Keratinocyte (primary cell): ENCODE data around the gene TMEM240. TPM values are rescaled to one million over a fixed set of nuclear protein-coding genes. Genes with fewer than 3 reads are reported as not detected.
"Not testable (repeated sequence)": the region's sequence is repeated elsewhere in the genome, so short reads cannot be mapped to it uniquely, and the experiment has no call there.

Experiments used
- DNase-seq: peaks from one replicate; pipeline ENCODE4 v3.0.0-alpha.2; 2011; ENCODE audit warnings: low read depth, missing footprints, low spot score
- FAIRE-seq: peaks from 2 replicates; lab custom pipeline; 2011; peaks lifted over from hg19 to GRCh38; lab: Jason Lieb, UNC
- H2AFZ ChIP-seq: 2 replicates; pipeline ENCODE4 v1.6.0; 2012; ENCODE audit warnings: low read length, control low read depth, inconsistent platforms; ENCODE audit not compliant: control insufficient read depth
- H3K27ac ChIP-seq: 2 replicates; pipeline ENCODE4 v1.5.1; 2011; ENCODE audit warnings: low read length; ENCODE audit not compliant: control insufficient read depth, insufficient read depth
- H3K27me3 ChIP-seq: 3 replicates; pipeline ENCODE4 v1.6.0; 2011; ENCODE audit warnings: low read length; ENCODE audit not compliant: control insufficient read depth, insufficient read depth; ENCODE audit errors: extremely low read depth
- H3K36me3 ChIP-seq, 2 experiments: 2 replicates in 1 of 2; 3 replicates in 1 of 2; pipeline ENCODE4 v1.5.1; 2011; ENCODE audit warnings: low read length in 2 of 2, mild to moderate bottlenecking in 1 of 2; ENCODE audit not compliant: control insufficient read depth in 2 of 2, insufficient read depth in 2 of 2; ENCODE audit errors: extremely low read depth in 1 of 2
- H3K4me1 ChIP-seq: 3 replicates; pipeline ENCODE4 v1.5.1; 2011; ENCODE audit warnings: low read length; ENCODE audit not compliant: control insufficient read depth, insufficient read depth; ENCODE audit errors: extremely low read depth
- H3K4me2 ChIP-seq: 3 replicates; pipeline ENCODE4 v1.6.0; 2011; ENCODE audit warnings: low read depth, low read length; ENCODE audit not compliant: control insufficient read depth, insufficient read depth; ENCODE audit errors: extremely low read depth
- H3K4me3 ChIP-seq, 3 experiments: fragments of 200-600 bp in 1 of 3; sonication (generic) in 1 of 3; 2 replicates in 2 of 3; 3 replicates in 1 of 3; pipeline ENCODE4 v1.5.1; 2011 to 2016; ENCODE audit warnings: low read length in 3 of 3, mild to moderate bottlenecking in 3 of 3, control low read depth in 2 of 3, inconsistent platforms in 1 of 3, low read depth in 1 of 3, mixed read lengths in 1 of 3, mixed run types in 1 of 3, moderate library complexity in 1 of 3; ENCODE audit not compliant: control insufficient read depth in 2 of 3, insufficient read depth in 2 of 3; ENCODE audit errors: extremely low read depth in 1 of 3
- H3K79me2 ChIP-seq: 2 replicates; pipeline ENCODE4 v1.6.0; 2012; ENCODE audit warnings: low read length; ENCODE audit not compliant: control insufficient read depth, insufficient read depth
- H3K9ac ChIP-seq: 3 replicates; pipeline ENCODE4 v1.6.0; 2011; ENCODE audit warnings: low read length; ENCODE audit not compliant: control insufficient read depth, insufficient read depth; ENCODE audit errors: extremely low read depth
- H3K9me1 ChIP-seq: 3 replicates; pipeline ENCODE4 v1.6.0; 2011; ENCODE audit warnings: low read length; ENCODE audit not compliant: control insufficient read depth, insufficient read depth; ENCODE audit errors: extremely low read depth
- H3K9me3 ChIP-seq: 2 replicates; pipeline ENCODE4 v1.5.1; 2012; ENCODE audit warnings: low read depth, low read length; ENCODE audit not compliant: control insufficient read depth
- H4K20me1 ChIP-seq: 3 replicates; pipeline ENCODE4 v1.6.0; 2011; ENCODE audit warnings: low read length; ENCODE audit not compliant: control insufficient read depth, insufficient read depth; ENCODE audit errors: extremely low read depth
- CTCF ChIP-seq, 3 experiments: IDR thresholded peaks in 1 of 3; conservative IDR thresholded peaks in 1 of 3; optimal IDR thresholded peaks in 1 of 3; 2 replicates in 2 of 3; 3 replicates in 1 of 3; pipeline versions ENCODE3 to v1.5.1; 2011; ENCODE audit warnings: low read length in 3 of 3, mild to moderate bottlenecking in 3 of 3, moderate library complexity in 2 of 3, control low read depth in 1 of 3, inconsistent platforms in 1 of 3; ENCODE audit not compliant: insufficient read depth in 2 of 3; ENCODE audit errors: extremely low read depth in 1 of 3
- EZH2 ChIP-seq: IDR thresholded peaks from one replicate; pipeline ENCODE4 v1.6.1; 2012; ENCODE audit warnings: inconsistent platforms, mild to moderate bottlenecking, low read length, moderate library complexity
- dilution Hi-C: fragments of 300-500 bp; cut with MboI; formaldehyde crosslinking; loops from one replicate; pipeline ENCODE4 v1.7.0; 2020; ENCODE audit warnings: low sequenced_read_pairs; ENCODE audit not compliant: extremely low pct_ligation_motif_present
- polyA plus RNA-seq, 5 experiments: library from polyadenylated mRNA; depleted of rRNA in 3 of 5; stranded (reverse) in 3 of 5; stranded (forward) in 1 of 5; unstranded in 1 of 5; fragments of >200 nt; gene quantifications; 1 replicate in 1 of 5; 2 replicates in 3 of 5; 3 replicates in 1 of 5; pipeline versions ENCODE4 v1.2.1 to v1.2.3, GENCODE V29; 2011 to 2012; ENCODE audit warnings: missing spikeins in 2 of 5, low read depth in 1 of 5, low replicate concordance in 1 of 5

Gene TMEM240
- polyA plus RNA-seq, 1 donor (not counting 4 experiments of a cell fraction or from before 2014, with no cell fraction given) = 0.12 TPM

- Histone ChIP-seq H3K9me3 (no peaks in the 10 kb centered on the region), H3K4me1 (no peaks in the 10 kb centered on the region), H3K4me3 (no peak overlapping the region), H3K27ac (no peak overlapping the region), H3K27me3 (no peaks in the 10 kb centered on the region), H2AFZ (no peak overlapping the region), H3K79me2 (peaks cover 4% of the 10 kb centered on the region), H3K36me3 (peaks cover 31 to 50% of the 10 kb centered on the region in 2 experiments), H4K20me1 (no peaks in the 10 kb centered on the region), H3K9me1 (no peaks in the 10 kb centered on the region), H3K9ac (no peak overlapping the region), H3K4me2 (no peak overlapping the region)
- dilution Hi-C loops = no loop called here
- DNase-seq = no peak
- no peak for FAIRE-seq
- TF ChIP-seq CTCF (optimal IDR thresholded peaks at IDR 0.05 in 1 of 3, IDR thresholded peaks at IDR 0.05 in 1 of 3, conservative IDR thresholded peaks at IDR 0.05 in 1 of 3; ENCODE audit: extremely low read depth in 1 of 3, insufficient read depth in 2 of 3, low read length in 3 of 3) (no peak), EZH2 (no peak)
These were observed 52.7 kb downstream of the TMEM240 start for GRCh38 chr1:1487701-1488100.

GRCh38 chr1:1485755-1486317 lies 54.6 kb downstream of the TMEM240 start:
- H3K4me3 ChIP-seq, H3K27ac ChIP-seq, H2AFZ ChIP-seq, H3K9me3 ChIP-seq, H3K27me3 ChIP-seq, H3K4me2 ChIP-seq, H3K4me1 ChIP-seq, H3K9me1 ChIP-seq, DNase-seq, H4K20me1 ChIP-seq, H3K79me2 ChIP-seq, dilution Hi-C loops, FAIRE-seq, H3K9ac ChIP-seq: not testable (repeated sequence)
- peaks cover 19 to 40% of the 10 kb centered on the region in 2 experiments for H3K36me3 ChIP-seq

GRCh38 chr1:1484976-1485750 lies 55.3 kb downstream of the TMEM240 start:
- FAIRE-seq, H4K20me1 ChIP-seq, H3K27ac ChIP-seq, H2AFZ ChIP-seq, H3K4me2 ChIP-seq, H3K9me3 ChIP-seq, H3K4me1 ChIP-seq, H3K9ac ChIP-seq, H3K9me1 ChIP-seq, dilution Hi-C loops, H3K4me3 ChIP-seq, H3K79me2 ChIP-seq, H3K27me3 ChIP-seq, DNase-seq: not testable (repeated sequence)
- peaks cover 16 to 34% of the 10 kb centered on the region in 2 experiments for H3K36me3 ChIP-seq

Other genes starting within 250 kb of the TMEM240 start
- 13.4 to 45.8 TPM (median 17.4 TPM) in 3 replicates for gene ACAP3, start 232.7 kb downstream of the TMEM240 start, polyA plus RNA-seq
- 11.4 to 20.5 TPM (median 14.9 TPM) in 3 replicates for gene PUSL1, start 232.0 kb downstream of the TMEM240 start, polyA plus RNA-seq
- 70.4 to 89.8 TPM (median 76.9 TPM) in 3 replicates for gene INTS11, start 216.0 kb downstream of the TMEM240 start, polyA plus RNA-seq
- 5.8 to 14.0 TPM (median 11.8 TPM) in 3 replicates for gene CPTP, start 215.8 kb downstream of the TMEM240 start, polyA plus RNA-seq
- gene TAS1R3, start 209.3 kb downstream of the TMEM240 start, polyA plus RNA-seq = 0.01 to 0.08 TPM (median 0.04 TPM) in 3 replicates
- 28.1 to 68.6 TPM (median 31.6 TPM) in 3 replicates for gene DVL1, start 191.2 kb downstream of the TMEM240 start, polyA plus RNA-seq
- 0.05 to 0.14 TPM in 2 of 3 replicates, not detected in the other for gene MXRA8, start 182.1 kb downstream of the TMEM240 start, polyA plus RNA-seq
- gene AURKAIP1, start 165.4 kb downstream of the TMEM240 start, polyA plus RNA-seq = 75.8 to 86.9 TPM (median 83.2 TPM) in 3 replicates
- 97.0 to 171 TPM (median 140 TPM) in 3 replicates for gene CCNL2, start 141.3 kb downstream of the TMEM240 start, polyA plus RNA-seq
- 94.3 to 169 TPM (median 133 TPM) in 3 replicates for gene MRPL20, start 133.3 kb downstream of the TMEM240 start, polyA plus RNA-seq
- 4.6 to 6.5 TPM (median 5.1 TPM) in 3 replicates for gene ANKRD65, start 119.3 kb downstream of the TMEM240 start, polyA plus RNA-seq
- gene VWA1, start 104.9 kb downstream of the TMEM240 start, polyA plus RNA-seq = 5.0 to 6.7 TPM (median 6.5 TPM) in 3 replicates
- gene ATAD3C, start 90.9 kb downstream of the TMEM240 start, polyA plus RNA-seq = 0.39 to 0.72 TPM (median 0.45 TPM) in 3 replicates
- 18.4 to 24.9 TPM (median 20.6 TPM) in 3 replicates for gene ATAD3B, start 68.9 kb downstream of the TMEM240 start, polyA plus RNA-seq
- gene ATAD3A, start 28.5 kb downstream of the TMEM240 start, polyA plus RNA-seq = 19.9 to 23.0 TPM (median 22.0 TPM) in 3 replicates
- gene SSU72, start 34.2 kb upstream of the TMEM240 start, polyA plus RNA-seq = 60.2 to 147 TPM (median 79.7 TPM) in 3 replicates
- 1.2 to 2.8 TPM (median 2.2 TPM) in 3 replicates for gene FNDC10, start 59.5 kb upstream of the TMEM240 start, polyA plus RNA-seq
- 13.9 to 34.7 TPM (median 16.6 TPM) in 3 replicates for gene MIB2, start 74.9 kb upstream of the TMEM240 start, polyA plus RNA-seq
- gene MMP23B, start 91.5 kb upstream of the TMEM240 start, polyA plus RNA-seq = 0.07 to 0.17 TPM in 2 of 3 replicates, not detected in the other
- 4.3 to 5.9 TPM (median 4.6 TPM) in 3 replicates for gene CDK11B, start 118.4 kb upstream of the TMEM240 start, polyA plus RNA-seq
- 10.3 to 11.5 TPM (median 10.7 TPM) in 3 replicates for gene SLC35E2B, start 152.2 kb upstream of the TMEM240 start, polyA plus RNA-seq
- 3.5 to 5.3 TPM (median 3.9 TPM) in 3 replicates for gene CDK11A, start 183.7 kb upstream of the TMEM240 start, polyA plus RNA-seq
- gene NADK, start 237.8 kb upstream of the TMEM240 start, polyA plus RNA-seq = 54.0 to 59.9 TPM (median 54.8 TPM) in 3 replicates